IMR-90 (cell line): ENCODE data around the gene GRM8. TPM values are rescaled to one million over a fixed set of nuclear protein-coding genes. Genes with fewer than 3 reads are reported as not detected.
"Not testable (repeated sequence)": the region's sequence is repeated elsewhere in the genome, so short reads cannot be mapped to it uniquely, and the experiment has no call there.

Experiments used
- ATAC-seq: fragments of 200-7000 bp; cut with Tn5 transposase; 2 replicates; pipeline ENCODE4 v1.9.1; 2020; ENCODE audit warnings: low read depth, mild to moderate bottlenecking, moderate library complexity
- BruUV-seq: library from RNA; stranded (reverse); fragments of 400-500 nt; replicated peaks from 2 replicates; lab custom pipeline; 2021; lab: Mats Ljungman, UMichigan
- CTCF ChIA-PET: fragments of 300-600 bp; formaldehyde crosslinking; extraction: SDS; loops from one replicate; lab custom pipeline; 2021; ENCODE audit warnings: antibody characterized with exemption; lab: Yijun Ruan, JAX
- POLR2A ChIA-PET: fragments of 300-600 bp; sonication (Branson Sonifier 250); formaldehyde crosslinking; loops from one replicate; lab custom pipeline; 2022; ENCODE audit warnings: antibody characterized with exemption; ENCODE audit not compliant: unreplicated experiment; lab: Charles Lee
- DNase-seq: peaks from one replicate; pipeline ENCODE4 v3.0.0; 2013
- H2AFZ ChIP-seq: replicated peaks from 2 replicates; pipeline ENCODE3; 2013; ENCODE audit warnings: low read length, mild to moderate bottlenecking; ENCODE audit not compliant: poor library complexity
- H2AK5ac ChIP-seq: 2 replicates; pipeline ENCODE4 v1.6.1; 2013; ENCODE audit warnings: low read depth, low read length, inconsistent platforms
- H2AK9ac ChIP-seq: replicated peaks from 2 replicates; pipeline ENCODE3; 2013; ENCODE audit warnings: mild to moderate bottlenecking, low read depth, low read length, moderate library complexity; ENCODE audit not compliant: poor library complexity
- H2BK120ac ChIP-seq: 2 replicates; pipeline ENCODE4 v1.6.1; 2013; ENCODE audit warnings: low read depth, low read length, inconsistent platforms
- H2BK15ac ChIP-seq: 3 replicates; pipeline ENCODE4 v1.6.1; 2013; ENCODE audit warnings: low read depth, low read length, inconsistent platforms
- H2BK20ac ChIP-seq: 2 replicates; pipeline ENCODE4 v1.6.1; 2013; ENCODE audit warnings: low read depth, mild to moderate bottlenecking, inconsistent platforms, low read length, moderate library complexity
- H2BK5ac ChIP-seq: 2 replicates; pipeline ENCODE4 v1.6.1; 2013; ENCODE audit warnings: mild to moderate bottlenecking, low read depth, low read length, inconsistent platforms; ENCODE audit not compliant: poor library complexity, severe bottlenecking
- H3K14ac ChIP-seq: replicated peaks from 2 replicates; pipeline ENCODE4 v1.6.1; 2013; ENCODE audit warnings: low read depth, low read length, inconsistent platforms
- H3K18ac ChIP-seq: 2 replicates; pipeline ENCODE4 v1.6.1; 2013; ENCODE audit warnings: low read depth, low read length, control low read depth
- H3K23ac ChIP-seq: 2 replicates; pipeline ENCODE4 v1.6.1; 2013; ENCODE audit warnings: low read depth, low read length, inconsistent platforms
- H3K27ac ChIP-seq: 2 replicates; pipeline ENCODE4 v1.5.1; 2013; ENCODE audit warnings: mild to moderate bottlenecking, control low read depth, low read length; ENCODE audit not compliant: insufficient read depth
- H3K27me3 ChIP-seq: 2 replicates; pipeline ENCODE4 v1.6.1; 2013; ENCODE audit warnings: low read length; ENCODE audit not compliant: control insufficient read depth, insufficient read depth
- H3K36me3 ChIP-seq: 2 replicates; pipeline ENCODE4 v1.6.1; 2013; ENCODE audit warnings: low read length, mixed read lengths; ENCODE audit not compliant: control insufficient read depth, insufficient read depth
- H3K4ac ChIP-seq: 2 replicates; pipeline ENCODE4 v1.6.1; 2013; ENCODE audit warnings: low read depth, low read length, inconsistent platforms
- H3K4me1 ChIP-seq: 2 replicates; pipeline ENCODE4 v1.6.1; 2013; ENCODE audit warnings: low read length, mixed read lengths; ENCODE audit not compliant: control insufficient read depth, insufficient read depth
- H3K4me2 ChIP-seq: 2 replicates; pipeline ENCODE4 v1.6.1; 2013; ENCODE audit warnings: low read depth, mild to moderate bottlenecking, control low read depth, low read length, moderate library complexity
- H3K4me3 ChIP-seq: 2 replicates; pipeline ENCODE4 v1.5.1; 2013; ENCODE audit warnings: low read depth, mild to moderate bottlenecking, control low read depth, low read length, moderate library complexity; ENCODE audit not compliant: insufficient read depth
- H3K56ac ChIP-seq: 2 replicates; pipeline ENCODE4 v1.6.1; 2013; ENCODE audit warnings: low read length, inconsistent platforms; ENCODE audit not compliant: insufficient read depth; ENCODE audit errors: extremely low read depth
- H3K79me1 ChIP-seq, 2 experiments: 2 replicates each; pipeline ENCODE4 v1.6.1; 2013; ENCODE audit warnings: low read length in 2 of 2, inconsistent platforms in 1 of 2, low read depth in 1 of 2
- H3K9ac ChIP-seq: 2 replicates; pipeline ENCODE4 v1.6.1; 2013; ENCODE audit warnings: low read depth, low read length, control low read depth
- H3K9me1 ChIP-seq: 2 replicates; pipeline ENCODE4 v1.6.1; 2013; ENCODE audit warnings: low read length, inconsistent platforms; ENCODE audit not compliant: insufficient read depth
- H3K9me3 ChIP-seq: 2 replicates; pipeline ENCODE4 v1.6.1; 2013; ENCODE audit warnings: low read length; ENCODE audit not compliant: control insufficient read depth, insufficient read depth
- H4K20me1 ChIP-seq: 2 replicates; pipeline ENCODE4 v1.6.1; 2013; ENCODE audit warnings: low read length, inconsistent platforms; ENCODE audit not compliant: insufficient read depth
- H4K5ac ChIP-seq: 2 replicates; pipeline ENCODE4 v1.6.1; 2013; ENCODE audit warnings: mild to moderate bottlenecking, low read depth, low read length, control low read depth
- H4K8ac ChIP-seq, 2 experiments: 2 replicates each; pipeline ENCODE4 v1.6.1; 2013; ENCODE audit warnings: low read depth in 2 of 2, low read length in 2 of 2, control low read depth in 1 of 2, inconsistent platforms in 1 of 2
- H4K91ac ChIP-seq: 2 replicates; pipeline ENCODE4 v1.6.1; 2013; ENCODE audit warnings: low read depth, low read length, inconsistent platforms; ENCODE audit not compliant: insufficient read depth
- whole genome bisulfite sequencing, 2 experiments: methylation state at CpG; one replicate each; pipeline versions ENCODE4 v1.1.5 to v1.1.7; 2013; ENCODE audit warnings: missing lambda C conversion rate in 2 of 2; ENCODE audit not compliant: insufficient read length in 1 of 2; ENCODE audit errors: extremely low coverage in 2 of 2; 5-methylcytosine and 5-hydroxymethylcytosine counted together
- dilution Hi-C: fragments of 300-500 bp; cut with HindIII; formaldehyde crosslinking; loops from one replicate; pipeline ENCODE4 v1.14.3; 2018; ENCODE audit warnings: low sequenced_read_pairs; ENCODE audit not compliant: unreplicated experiment
- in situ Hi-C: fragments of 300-500 bp; cut with MboI; formaldehyde crosslinking; loops from 3 replicates; pipeline ENCODE4 v1.14.3; 2019; ENCODE audit warnings: low sequenced_read_pairs, inconsistent platforms, mixed read lengths
- intact Hi-C: fragments of 100-400 bp; cut with micrococcal nuclease; formaldehyde crosslinking; loops from 2 replicates; pipeline ENCODE4 v1.10.0; 2022
- polyA plus RNA-seq, 3 experiments: library from polyadenylated mRNA; depleted of rRNA; stranded (reverse); fragments of >200 nt; gene quantifications; 2 replicates each; pipeline ENCODE4 v1.2.3, GENCODE V29; 2012; ENCODE audit warnings: low replicate concordance in 1 of 3
- total RNA-seq: library from RNA; depleted of rRNA; stranded (reverse); fragments of >200 nt; gene quantifications from 2 replicates; pipeline ENCODE4 v1.2.3, GENCODE V29; 2012

The GRM8 gene
- total and polyA plus RNA-seq, 2 of the 4 experiments (the other 2 are of a cell fraction) = not detected

GRCh38 chr7:126831241-126831640, 421.5 kb downstream of the GRM8 start:
- H2AK9ac ChIP-seq, H4K5ac ChIP-seq, H3K4ac ChIP-seq, CTCF ChIA-PET, H3K79me1 ChIP-seq, H3K4me3 ChIP-seq, in situ Hi-C loops, ATAC-seq, H2AFZ ChIP-seq, H3K9me3 ChIP-seq, H2BK120ac ChIP-seq, dilution Hi-C loops, POLR2A ChIA-PET, H3K27ac ChIP-seq, H3K27me3 ChIP-seq, H3K56ac ChIP-seq, H3K4me2 ChIP-seq, H3K4me1 ChIP-seq, H3K18ac ChIP-seq, H2BK20ac ChIP-seq, H4K91ac ChIP-seq, H3K23ac ChIP-seq, H3K36me3 ChIP-seq, H2AK5ac ChIP-seq, H3K9me1 ChIP-seq, H4K8ac ChIP-seq, H3K9ac ChIP-seq, intact Hi-C loops, H4K20me1 ChIP-seq, DNase-seq, H3K14ac ChIP-seq, H2BK15ac ChIP-seq, BruUV-seq, H2BK5ac ChIP-seq: not testable (repeated sequence)
- WGBS, 2 experiments = no CpG with 5 or more reads among the region's 9 CpGs
